Colonic mucosa (tissue), 4 donors: ENCODE measurements around the gene PPP2R2D. TPM values are rescaled to one million over a fixed set of nuclear protein-coding genes. Genes with fewer than 3 reads are reported as not detected.

Experiments
- DNase-seq: peaks from one replicate; pipeline ENCODE4 v3.0.0-alpha.2; 2020
- H3K27ac ChIP-seq: fragments of 200-600 bp; one replicate; pipeline ENCODE4 v1.8.0; 2021
- H3K27me3 ChIP-seq: fragments of 200-600 bp; one replicate; pipeline ENCODE4 v1.8.0; 2021
- H3K36me3 ChIP-seq: fragments of 200-600 bp; one replicate; pipeline ENCODE4 v1.8.0; 2021
- H3K4me1 ChIP-seq: fragments of 200-600 bp; one replicate; pipeline ENCODE4 v1.8.0; 2021; ENCODE audit warnings: mild to moderate bottlenecking
- H3K4me3 ChIP-seq: fragments of 200-600 bp; one replicate; pipeline ENCODE4 v1.8.0; 2021
- H3K9ac ChIP-seq, 2 donors: one replicate each; pipeline ENCODE4 v1.7.0; 2013; ENCODE audit warnings: control low read depth in 2 of 2, low read depth in 2 of 2, low read length in 2 of 2
- H3K9me3 ChIP-seq: fragments of 200-600 bp; one replicate; pipeline ENCODE4 v1.8.0; 2021
- intact Hi-C: fragments of 100-400 bp; cut with DNase I; formaldehyde crosslinking; loops from one replicate; pipeline ENCODE4 v1.14.1; 2022
- total RNA-seq, 2 donors: library from RNA; stranded (reverse); fragmentation: NEBNext Ultra II Directional in 1 of 2; extraction: Animal tissue kit (Norgen Biotek cat#: 25700) in 1 of 2; gene quantifications; one replicate each; pipeline ENCODE4 v1.2.1, GENCODE V29; 2021
- TF ChIP-seq, protein P1 (sequence below): fragments of 200-600 bp; IDR thresholded peaks from one replicate; pipeline ENCODE4 v1.8.0; 2022; ENCODE audit warnings: antibody characterized with exemption, mild to moderate bottlenecking
- donor health status: healthy.
- donor health status: DM: no; HTN: no; CAD: no.
- donor health status: DM: no; HTN: no; CAD: no.

PPP2R2D gene
- total RNA-seq, 2 donors from 2014 or later = 28.1 to 30.6 TPM

DNA sequence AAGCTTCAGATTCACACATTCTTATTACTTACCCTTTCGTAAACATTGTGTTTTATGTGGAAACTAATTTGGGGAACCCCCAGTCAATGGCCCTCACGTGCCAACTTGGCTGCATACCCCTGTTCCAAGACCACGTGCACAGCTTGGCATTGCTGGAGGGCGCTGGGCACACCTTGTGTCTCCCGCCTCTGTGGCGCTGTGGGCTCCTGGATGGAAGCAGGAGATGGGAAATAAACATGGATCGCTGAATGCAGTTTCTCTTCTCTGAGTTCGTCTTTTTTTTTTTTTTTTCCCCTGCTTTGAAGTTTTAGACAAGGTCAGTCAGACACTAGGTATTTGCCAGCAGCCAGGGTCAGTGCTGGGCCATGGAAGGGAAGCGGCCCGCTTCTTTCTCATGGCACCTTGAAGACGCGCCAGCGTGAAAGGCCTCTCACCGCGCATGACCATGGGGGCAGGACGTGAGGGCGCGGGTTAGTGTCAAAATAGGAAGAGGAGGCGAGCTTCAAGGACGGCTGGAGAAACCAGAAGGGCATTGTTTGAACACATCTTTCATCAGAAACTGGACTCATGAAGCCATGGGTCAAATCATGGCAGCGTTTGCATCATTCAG, 53.7 kb downstream of the PPP2R2D start:
- Histone ChIP-seq H3K4me3 (no peak overlapping the region), H3K9me3 (no peaks in the 10 kb centered on the region), H3K27ac (no peak overlapping the region), H3K4me1 (no peaks in the 10 kb centered on the region), H3K9ac (no peak overlapping the region), H3K27me3 (no peaks in the 10 kb centered on the region), H3K36me3 (no peaks in the 10 kb centered on the region)
- intact Hi-C loops = no loop called here
- no peak for DNase-seq
- TF ChIP-seq, protein P1, sequence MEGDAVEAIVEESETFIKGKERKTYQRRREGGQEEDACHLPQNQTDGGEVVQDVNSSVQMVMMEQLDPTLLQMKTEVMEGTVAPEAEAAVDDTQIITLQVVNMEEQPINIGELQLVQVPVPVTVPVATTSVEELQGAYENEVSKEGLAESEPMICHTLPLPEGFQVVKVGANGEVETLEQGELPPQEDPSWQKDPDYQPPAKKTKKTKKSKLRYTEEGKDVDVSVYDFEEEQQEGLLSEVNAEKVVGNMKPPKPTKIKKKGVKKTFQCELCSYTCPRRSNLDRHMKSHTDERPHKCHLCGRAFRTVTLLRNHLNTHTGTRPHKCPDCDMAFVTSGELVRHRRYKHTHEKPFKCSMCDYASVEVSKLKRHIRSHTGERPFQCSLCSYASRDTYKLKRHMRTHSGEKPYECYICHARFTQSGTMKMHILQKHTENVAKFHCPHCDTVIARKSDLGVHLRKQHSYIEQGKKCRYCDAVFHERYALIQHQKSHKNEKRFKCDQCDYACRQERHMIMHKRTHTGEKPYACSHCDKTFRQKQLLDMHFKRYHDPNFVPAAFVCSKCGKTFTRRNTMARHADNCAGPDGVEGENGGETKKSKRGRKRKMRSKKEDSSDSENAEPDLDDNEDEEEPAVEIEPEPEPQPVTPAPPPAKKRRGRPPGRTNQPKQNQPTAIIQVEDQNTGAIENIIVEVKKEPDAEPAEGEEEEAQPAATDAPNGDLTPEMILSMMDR = no peak

- TF ChIP-seq, protein P1 = no peak
- H3K36me3 ChIP-seq = no peaks in the 10 kb centered on the region
These were observed 55.0 kb downstream of the PPP2R2D start for GRCh38 chr10:131955591-131956340.

GRCh38 chr10:131959841-131960240, 59.0 kb downstream of the PPP2R2D start:
- TF ChIP-seq, protein P1 = no peak
- Histone ChIP-seq H3K9me3 (no peaks in the 10 kb centered on the region), H3K4me1 (no peaks in the 10 kb centered on the region), H3K9ac (no peak overlapping the region), H3K36me3 (no peaks in the 10 kb centered on the region), H3K4me3 (no peak overlapping the region), H3K27ac (no peak overlapping the region), H3K27me3 (no peaks in the 10 kb centered on the region)
- intact Hi-C loops = no loop called here
- no peak for DNase-seq

More at GRCh38 chr10:131955591-131956340, 55.0 kb downstream of the PPP2R2D start:
- no peak for DNase-seq
- H3K9ac ChIP-seq = no peak overlapping the region
- no peak overlapping the region for H3K27ac ChIP-seq
- H3K4me1 ChIP-seq = no peaks in the 10 kb centered on the region
- intact Hi-C loops = no loop called here
- no peak overlapping the region for H3K4me3 ChIP-seq
- no peaks in the 10 kb centered on the region for H3K9me3 ChIP-seq
- H3K27me3 ChIP-seq = no peaks in the 10 kb centered on the region

GRCh38 chr10:131960631-131961046, 59.8 kb downstream of the PPP2R2D start:
- Histone ChIP-seq H3K4me1 (no peaks in the 10 kb centered on the region), H3K36me3 (no peaks in the 10 kb centered on the region), H3K27me3 (no peaks in the 10 kb centered on the region), H3K4me3 (no peak overlapping the region), H3K9ac (no peak overlapping the region), H3K9me3 (no peaks in the 10 kb centered on the region), H3K27ac (no peak overlapping the region)
- DNase-seq = no peak
- intact Hi-C loops = no loop called here
- TF ChIP-seq, protein P1 = no peak

DNA sequence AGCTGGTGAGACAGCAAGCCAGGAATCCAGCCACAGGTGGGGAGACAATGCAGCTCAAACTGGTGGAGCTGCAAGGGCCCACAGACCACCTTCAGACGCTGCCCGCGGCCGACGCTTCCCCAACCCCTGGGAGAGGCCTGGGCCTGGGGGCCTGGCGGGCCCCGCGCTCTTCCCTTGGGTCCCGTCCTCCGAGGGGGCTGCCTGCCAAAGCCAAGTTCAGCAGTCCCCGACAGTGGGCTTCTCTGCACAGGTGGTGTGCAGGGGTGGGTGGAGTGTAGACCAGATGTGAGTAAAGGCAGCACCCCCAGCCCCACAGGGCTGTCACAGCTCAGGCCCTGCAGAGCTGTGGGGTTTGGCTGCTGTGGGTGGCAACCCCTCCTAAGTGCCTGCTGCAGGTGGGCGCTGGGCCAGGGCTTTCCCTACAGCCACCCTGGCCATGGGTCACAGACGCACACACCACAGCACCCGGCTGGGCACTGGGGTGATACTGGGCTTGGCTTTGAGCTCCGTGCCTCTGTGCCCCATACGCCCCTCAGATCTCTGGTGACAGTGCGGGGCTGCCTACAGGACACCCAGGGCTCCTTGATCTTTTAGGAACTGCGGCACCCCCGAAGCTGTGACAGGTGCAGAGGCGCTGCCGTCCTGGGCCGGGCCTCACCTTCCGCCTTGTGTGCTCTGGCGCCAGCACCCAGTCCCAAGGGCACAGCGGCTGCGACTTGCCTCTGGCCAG, 60.4 kb downstream of the PPP2R2D start:
- no peak overlapping the region for H3K27ac ChIP-seq
- intact Hi-C loops = no loop called here
- no peaks in the 10 kb centered on the region for H3K36me3 ChIP-seq

More for the DNA sequence above, 60.4 kb downstream of the PPP2R2D start:
- H3K9ac ChIP-seq = no peak overlapping the region
- no peak overlapping the region for H3K4me3 ChIP-seq
- H3K27me3 ChIP-seq = no peaks in the 10 kb centered on the region
- TF ChIP-seq, protein P1 = no peak
- H3K9me3 ChIP-seq = no peaks in the 10 kb centered on the region
- no peak for DNase-seq
- no peaks in the 10 kb centered on the region for H3K4me1 ChIP-seq
